ENCODE measurements around the gene HES1.
"Not testable (repeated sequence)": the region's sequence is repeated elsewhere in the genome, so short reads cannot be mapped to it uniquely, and the experiment has no call there.

Gene HES1

DNA sequence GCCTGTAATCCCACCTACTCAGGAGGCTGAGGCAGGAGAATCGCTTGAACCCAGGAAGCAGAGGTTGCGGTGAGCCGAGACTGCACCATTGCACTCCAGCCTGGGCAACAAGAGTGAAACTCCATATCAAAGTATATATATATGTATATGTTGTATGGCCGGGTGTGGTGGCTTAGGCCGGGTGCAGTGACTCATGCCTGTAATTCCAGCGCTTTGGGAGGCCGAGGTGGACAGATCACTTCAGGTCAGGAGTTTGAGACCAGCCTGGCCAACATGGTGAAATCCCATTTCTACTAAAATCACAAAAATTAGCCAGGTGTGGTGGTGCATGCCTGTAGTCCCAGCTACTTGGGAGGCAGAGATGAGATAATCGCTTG lies 7.0 kb upstream of the HES1 start:
- not testable (repeated sequence) for FAIRE-seq

GRCh38 chr3:194129581-194130133 lies 6.3 kb upstream of the HES1 start:
- no peak for FAIRE-seq

DNA sequence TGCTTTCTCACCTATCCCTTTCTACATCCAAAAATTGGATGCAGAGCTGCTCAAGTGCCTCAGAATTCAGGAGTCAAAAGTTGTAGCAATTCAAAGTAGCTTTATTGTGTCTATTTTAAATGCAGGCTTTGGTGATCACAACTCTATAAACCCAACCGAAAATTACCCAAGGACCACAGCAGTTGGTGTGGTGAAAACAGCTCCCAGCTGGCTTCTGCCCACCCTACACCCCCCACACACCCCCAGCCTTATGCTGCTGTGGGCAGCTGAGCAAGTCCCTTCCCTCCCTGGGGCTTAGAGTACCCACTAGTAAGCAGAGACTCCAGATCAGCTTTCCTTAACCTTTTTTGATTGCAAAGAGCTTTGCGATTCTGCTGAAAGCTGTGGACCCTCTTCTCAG lies 5.8 kb upstream of the HES1 start:
- no peak for FAIRE-seq

DNA sequence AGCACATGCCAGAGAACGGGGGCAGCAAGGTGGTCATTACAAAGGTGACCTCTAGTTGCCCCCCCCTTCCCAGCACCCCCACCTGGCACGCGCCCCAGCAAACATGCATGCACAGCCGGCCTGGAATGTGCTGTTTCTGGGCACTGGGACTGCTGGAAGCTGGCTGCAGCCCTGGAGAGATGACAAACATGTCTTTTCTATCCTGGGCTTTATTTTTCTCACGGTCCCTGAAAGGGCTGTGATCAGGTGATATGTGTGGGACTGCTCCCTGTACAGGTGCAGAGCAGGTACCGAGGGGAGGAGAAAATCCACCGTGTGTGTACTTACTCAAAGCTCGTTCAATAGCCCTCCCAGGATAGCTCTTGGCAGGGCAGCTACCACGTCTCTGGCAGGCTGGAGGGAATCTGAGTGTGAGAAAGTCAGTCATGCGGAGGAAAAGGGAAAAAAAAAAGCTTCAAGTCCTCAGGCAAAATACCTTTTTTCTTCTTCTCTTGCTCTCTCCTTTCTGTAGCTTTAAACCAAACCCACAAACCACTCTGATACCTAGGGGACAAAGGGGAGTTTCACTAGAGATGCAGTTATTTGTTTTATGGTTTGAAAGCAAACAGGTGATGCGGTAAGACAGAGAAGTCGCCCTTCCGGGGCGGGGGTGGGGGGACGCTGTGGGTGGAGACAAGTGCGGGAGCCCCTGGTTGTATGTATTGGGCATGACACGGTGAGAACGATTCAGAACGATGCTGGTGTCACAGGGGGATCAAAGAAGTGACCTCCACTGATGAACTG lies 5.0 kb upstream of the HES1 start:
- no peak for FAIRE-seq

- FAIRE-seq: no peak
These were observed 3.3 kb upstream of the HES1 start for GRCh38 chr3:194132465-194133286.

DNA sequence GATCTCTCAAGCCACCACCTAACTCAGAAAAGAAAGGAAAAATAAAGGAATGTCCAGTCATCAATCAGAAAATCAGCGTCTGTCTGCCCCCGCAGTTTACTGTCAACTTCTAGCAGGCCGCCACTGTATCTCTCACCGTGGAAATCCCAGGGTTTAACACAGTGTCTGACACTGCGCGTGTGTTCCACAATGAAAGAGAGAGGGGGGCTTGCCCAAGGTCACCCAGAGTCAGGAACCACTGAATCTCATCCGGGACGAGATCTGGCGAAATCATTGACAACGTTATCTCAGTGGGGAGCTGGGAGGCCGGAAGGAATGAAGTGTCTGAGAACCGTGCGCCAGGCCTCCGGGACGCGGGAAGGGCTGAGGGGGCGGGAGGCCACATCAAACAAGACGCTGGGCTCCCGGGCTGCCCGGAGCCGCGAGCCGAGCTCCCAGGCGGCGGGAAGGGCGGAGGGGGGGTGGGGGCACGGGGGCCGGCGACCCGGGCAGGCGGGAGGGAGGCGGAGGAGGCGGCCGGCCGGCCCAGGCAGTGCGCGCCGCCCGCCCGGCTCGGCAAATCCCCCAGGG lies 2.2 kb upstream of the HES1 start:
- FAIRE-seq: no peak

GRCh38 chr3:194134231-194134756 lies 1.7 kb upstream of the HES1 start:
- no peak for FAIRE-seq

GRCh38 chr3:194134757-194135515 lies 1.0 kb upstream of the HES1 start:
- no peak for FAIRE-seq

DNA sequence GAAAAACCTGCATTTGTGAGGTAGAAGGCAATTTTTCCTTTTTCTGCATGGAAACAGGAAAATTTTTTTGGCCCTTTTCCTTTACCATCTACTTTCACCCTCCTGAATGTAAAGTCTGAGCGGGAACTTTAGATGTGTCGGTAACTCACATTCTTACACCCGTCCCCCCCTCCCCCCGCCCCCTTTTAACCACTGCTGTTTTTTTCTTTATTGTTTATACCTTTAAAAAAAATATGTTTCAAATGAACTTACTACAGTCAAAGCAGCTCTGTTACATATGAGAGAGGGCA lies 487 bp upstream of the HES1 start:
- no peak for FAIRE-seq

DNA sequence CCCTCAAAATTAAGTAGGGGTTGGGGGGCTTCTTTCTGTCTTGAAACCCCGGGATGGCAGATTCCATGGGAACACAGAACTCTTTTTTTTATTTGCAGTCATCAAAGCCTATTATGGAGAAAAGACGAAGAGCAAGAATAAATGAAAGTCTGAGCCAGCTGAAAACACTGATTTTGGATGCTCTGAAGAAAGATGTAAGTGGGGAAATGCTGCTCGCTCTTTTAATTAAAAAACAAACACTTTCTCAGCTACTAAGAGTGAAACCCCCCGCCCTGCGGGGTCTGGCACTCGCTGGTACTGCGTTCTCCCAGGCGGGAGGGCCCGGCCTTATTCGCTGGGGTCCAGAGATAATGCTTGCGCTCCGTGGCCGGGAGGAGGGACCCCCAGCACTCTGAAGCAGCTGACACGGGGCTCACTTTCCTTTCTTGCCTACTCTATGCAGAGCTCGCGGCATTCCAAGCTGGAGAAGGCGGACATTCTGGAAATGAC lies 615 bp downstream of the HES1 start:
- no peak for FAIRE-seq

- no peak for FAIRE-seq
These were observed 1.1 kb downstream of the HES1 start for GRCh38 chr3:194137008-194137505.

DNA sequence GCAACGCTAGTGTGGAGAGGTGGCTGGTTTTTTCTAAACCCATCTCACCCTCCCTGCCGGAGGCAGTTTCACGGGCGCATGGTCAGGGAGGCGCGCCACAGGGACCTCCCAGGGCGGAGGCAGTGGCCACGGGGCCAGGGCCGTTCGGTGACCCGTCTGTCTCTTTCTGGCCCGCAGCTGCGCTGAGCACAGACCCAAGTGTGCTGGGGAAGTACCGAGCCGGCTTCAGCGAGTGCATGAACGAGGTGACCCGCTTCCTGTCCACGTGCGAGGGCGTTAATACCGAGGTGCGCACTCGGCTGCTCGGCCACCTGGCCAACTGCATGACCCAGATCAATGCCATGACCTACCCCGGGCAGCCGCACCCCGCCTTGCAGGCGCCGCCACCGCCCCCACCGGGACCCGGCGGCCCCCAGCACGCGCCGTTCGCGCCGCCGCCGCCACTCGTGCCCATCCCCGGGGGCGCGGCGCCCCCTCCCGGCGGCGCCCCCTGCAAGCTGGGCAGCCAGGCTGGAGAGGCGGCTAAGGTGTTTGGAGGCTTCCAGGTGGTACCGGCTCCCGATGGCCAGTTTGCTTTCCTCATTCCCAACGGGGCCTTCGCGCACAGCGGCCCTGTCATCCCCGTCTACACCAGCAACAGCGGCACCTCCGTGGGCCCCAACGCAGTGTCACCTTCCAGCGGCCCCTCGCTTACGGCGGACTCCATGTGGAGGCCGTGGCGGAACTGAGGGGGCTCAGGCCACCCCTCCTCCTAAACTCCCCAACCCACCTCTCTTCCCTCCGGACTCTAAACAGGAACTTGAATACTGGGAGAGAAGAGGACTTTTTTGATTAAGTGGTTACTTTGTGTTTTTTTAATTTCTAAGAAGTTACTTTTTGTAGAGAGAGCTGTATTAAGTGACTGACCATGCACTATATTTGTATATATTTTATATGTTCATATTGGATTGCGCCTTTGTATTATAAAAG lies 1.8 kb downstream of the HES1 start:
- FAIRE-seq: no peak

DNA sequence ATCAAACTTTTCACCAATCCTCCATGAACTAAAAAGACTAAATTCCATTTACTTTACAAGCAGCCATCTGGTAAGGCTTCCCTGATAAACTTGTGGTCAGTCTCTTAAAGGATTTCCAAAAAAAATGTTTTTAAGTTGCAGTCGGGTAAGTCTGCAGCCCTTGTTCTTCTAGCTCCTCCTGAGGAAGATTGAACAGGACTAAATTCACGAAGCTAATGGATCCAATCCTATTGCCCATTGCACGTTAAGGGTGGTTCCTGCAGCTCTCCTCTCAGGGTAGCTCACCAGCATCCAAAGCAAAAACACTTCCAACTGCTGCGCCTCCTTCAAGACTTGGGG lies 2.8 kb downstream of the HES1 start:
- FAIRE-seq: no peak

- no peak for FAIRE-seq
These were observed 3.3 kb downstream of the HES1 start for GRCh38 chr3:194139071-194139813.

GRCh38 chr3:194139814-194140391 lies 4.0 kb downstream of the HES1 start:
- FAIRE-seq: no peak

GRCh38 chr3:194140520-194141414 lies 4.8 kb downstream of the HES1 start:
- no peak for FAIRE-seq

DNA sequence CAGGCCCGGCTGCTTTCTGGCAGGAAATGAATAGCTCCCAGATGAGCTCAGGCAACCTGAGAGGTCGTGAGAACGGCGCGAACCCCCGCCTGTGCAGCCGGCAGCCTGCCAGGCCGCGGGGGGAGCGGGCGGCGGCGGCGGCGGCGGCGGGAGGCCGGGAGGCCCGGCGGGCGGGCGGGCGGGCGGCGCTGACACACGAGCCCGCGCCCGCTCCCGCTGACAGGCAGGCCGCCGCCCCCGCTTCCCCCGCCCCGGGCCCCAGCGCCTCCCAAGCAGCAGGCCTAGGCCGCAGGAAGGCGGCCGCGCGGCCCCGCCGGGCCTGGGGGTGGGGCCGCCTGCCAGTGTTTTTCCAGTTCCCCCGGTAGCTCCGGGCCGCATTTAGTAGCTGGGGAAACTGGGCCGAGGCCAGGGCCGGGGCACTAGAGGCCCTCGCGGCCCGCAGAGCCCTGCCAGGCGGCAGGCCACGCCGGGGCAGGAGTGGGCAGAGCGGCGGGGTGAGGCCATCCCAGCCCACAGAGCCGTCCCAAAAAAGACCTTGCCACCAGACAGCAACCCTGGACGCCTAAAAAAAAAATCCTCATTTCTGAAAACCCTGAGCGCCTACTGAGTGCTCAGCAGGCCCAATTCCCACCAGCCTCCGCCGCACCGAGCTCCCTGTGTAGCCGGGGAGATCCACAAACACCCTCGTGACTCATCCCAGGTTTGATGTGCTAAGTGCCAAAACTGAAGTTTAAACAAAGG lies 5.6 kb downstream of the HES1 start:
- no peak for FAIRE-seq
